Stomach (tissue), 4 donors: ENCODE results near the gene PTPRE.

Source experiments
- EP300 ChIP-seq: sonication (generic); formaldehyde crosslinking; IDR thresholded peaks from one replicate; pipeline ENCODE4 v1.6.1; 2017; ENCODE audit warnings: antibody characterized with exemption
- POLR2A ChIP-seq, 4 donors: fragments of 450-650 bp; IDR thresholded peaks; one replicate each; pipeline ENCODE4 v1.6.1; 2016; ENCODE audit warnings: antibody characterized with exemption in 4 of 4, control low read depth in 2 of 4, mild to moderate bottlenecking in 1 of 4, moderate library complexity in 1 of 4
- POLR2AphosphoS5 ChIP-seq, 3 donors: sonication (generic); formaldehyde crosslinking; IDR thresholded peaks; one replicate each; pipeline ENCODE4 v1.6.1; 2016; ENCODE audit warnings: antibody characterized with exemption in 3 of 3
- TF ChIP-seq, protein P1 (sequence below), 7 experiments: fragments of 450-650 bp in 4 of 7; fragments of 200-600 bp in 3 of 7; sonication (generic) in 3 of 7; IDR thresholded peaks; one replicate each; pipeline ENCODE4 v1.5.1; 2016 to 2019; ENCODE audit warnings: antibody characterized with exemption in 7 of 7, control low read depth in 2 of 7, mild to moderate bottlenecking in 1 of 7

DNA sequence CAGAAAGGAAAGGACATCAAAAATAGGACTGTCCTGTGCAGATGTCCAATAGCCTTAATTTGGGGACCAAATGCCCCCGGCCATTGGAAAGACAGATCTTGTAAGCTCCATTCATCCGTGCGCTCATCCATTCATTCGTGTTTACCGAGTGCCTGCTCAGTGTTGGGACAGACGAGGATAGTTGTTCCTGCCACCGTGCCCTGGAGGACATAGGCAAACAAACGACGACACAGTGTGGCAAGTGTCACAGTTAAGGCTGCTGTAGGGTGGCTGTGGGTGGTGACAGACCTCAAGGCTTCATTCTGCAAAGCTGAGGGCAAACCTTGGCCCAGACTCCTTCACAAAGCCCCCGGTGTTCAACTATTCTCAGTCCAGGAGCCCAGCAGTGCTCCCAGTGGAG lies 191.7 kb downstream of the PTPRE start:
- TF ChIP-seq, protein P1, sequence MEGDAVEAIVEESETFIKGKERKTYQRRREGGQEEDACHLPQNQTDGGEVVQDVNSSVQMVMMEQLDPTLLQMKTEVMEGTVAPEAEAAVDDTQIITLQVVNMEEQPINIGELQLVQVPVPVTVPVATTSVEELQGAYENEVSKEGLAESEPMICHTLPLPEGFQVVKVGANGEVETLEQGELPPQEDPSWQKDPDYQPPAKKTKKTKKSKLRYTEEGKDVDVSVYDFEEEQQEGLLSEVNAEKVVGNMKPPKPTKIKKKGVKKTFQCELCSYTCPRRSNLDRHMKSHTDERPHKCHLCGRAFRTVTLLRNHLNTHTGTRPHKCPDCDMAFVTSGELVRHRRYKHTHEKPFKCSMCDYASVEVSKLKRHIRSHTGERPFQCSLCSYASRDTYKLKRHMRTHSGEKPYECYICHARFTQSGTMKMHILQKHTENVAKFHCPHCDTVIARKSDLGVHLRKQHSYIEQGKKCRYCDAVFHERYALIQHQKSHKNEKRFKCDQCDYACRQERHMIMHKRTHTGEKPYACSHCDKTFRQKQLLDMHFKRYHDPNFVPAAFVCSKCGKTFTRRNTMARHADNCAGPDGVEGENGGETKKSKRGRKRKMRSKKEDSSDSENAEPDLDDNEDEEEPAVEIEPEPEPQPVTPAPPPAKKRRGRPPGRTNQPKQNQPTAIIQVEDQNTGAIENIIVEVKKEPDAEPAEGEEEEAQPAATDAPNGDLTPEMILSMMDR (IDR thresholded peaks at IDR 0.05) = no peak
- TF ChIP-seq POLR2A (IDR thresholded peaks at IDR 0.05) = no peak
- TF ChIP-seq EP300 = no peak
- no peak for TF ChIP-seq POLR2AphosphoS5 (IDR thresholded peaks at IDR 0.05)
